Erythroblast (primary cell): ENCODE measurements around the gene AGTRAP.

Experiments used
- GATA1 ChIP-seq: IDR thresholded peaks from 2 replicates; pipeline ENCODE4 v1.6.1; 2011; ENCODE audit warnings: low read depth, mild to moderate bottlenecking, control low read depth, low read length, moderate library complexity
- POLR2A ChIP-seq: IDR thresholded peaks from 2 replicates; pipeline ENCODE4 v1.6.1; 2011; ENCODE audit warnings: mild to moderate bottlenecking, low read length

GRCh38 chr1:11786168-11786567, 50.2 kb downstream of the AGTRAP start:
- no peak for TF ChIP-seq POLR2A
- TF ChIP-seq GATA1 = no peak
